ENCODE results near the gene SSBP4. TPM values are rescaled to one million over a fixed set of nuclear protein-coding genes. Genes with fewer than 3 reads are reported as not detected.

Gene SSBP4
- total RNA-seq, 2 donors from 2014 or later = 71.5 to 120 TPM

GRCh38 chr19:18393836-18394235, 25.4 kb upstream of the SSBP4 start:
- 58% methylated on average over 7 of the region's 7 CpGs for WGBS

GRCh38 chr19:18396471-18397241, 22.5 kb upstream of the SSBP4 start:
- intact Hi-C loops (cut with DNase I) = no loop called here
- H3K4me3 ChIP-seq = no peak overlapping the region
- no peaks in the 10 kb centered on the region for H3K9me3 ChIP-seq
- DNase-seq (ENCODE audit: low spot score) = no peak
- H3K36me3 ChIP-seq = no peaks in the 10 kb centered on the region
- H3K4me1 ChIP-seq (replicated peaks) = peaks cover under 1% of the 10 kb centered on the region
- TF ChIP-seq CTCF (IDR thresholded peaks at IDR 0.05) (no peak), POLR2AphosphoS5 (IDR thresholded peaks at IDR 0.05) (no peak), POLR2A (IDR thresholded peaks at IDR 0.05) (no peak)
- WGBS = 67% methylated on average over 35 of the region's 37 CpGs
- no peak overlapping the region for H3K27ac ChIP-seq
- H3K27me3 ChIP-seq (replicated peaks; ENCODE audit: insufficient read depth) = no peaks in the 10 kb centered on the region

More at GRCh38 chr19:18393836-18394235, 25.4 kb upstream of the SSBP4 start:
- H3K4me3 ChIP-seq = no peak overlapping the region
- DNase-seq (ENCODE audit: low spot score) = no peak
- H3K27ac ChIP-seq = no peak overlapping the region
- H3K4me1 ChIP-seq (replicated peaks) = no peaks in the 10 kb centered on the region
- no peaks in the 10 kb centered on the region for H3K27me3 ChIP-seq (replicated peaks; ENCODE audit: insufficient read depth)
- no peaks in the 10 kb centered on the region for H3K9me3 ChIP-seq
- no peaks in the 10 kb centered on the region for H3K36me3 ChIP-seq
- intact Hi-C loops (cut with DNase I) = loop anchor here (5.0 kb wide), 1 partner anchor 37 kb away; no protein-coding TSS in a partner anchor
- TF ChIP-seq POLR2A (IDR thresholded peaks at IDR 0.05) = no peak
- no peak for TF ChIP-seq POLR2AphosphoS5 (IDR thresholded peaks at IDR 0.05)
- no peak for TF ChIP-seq CTCF (IDR thresholded peaks at IDR 0.05)

DNA sequence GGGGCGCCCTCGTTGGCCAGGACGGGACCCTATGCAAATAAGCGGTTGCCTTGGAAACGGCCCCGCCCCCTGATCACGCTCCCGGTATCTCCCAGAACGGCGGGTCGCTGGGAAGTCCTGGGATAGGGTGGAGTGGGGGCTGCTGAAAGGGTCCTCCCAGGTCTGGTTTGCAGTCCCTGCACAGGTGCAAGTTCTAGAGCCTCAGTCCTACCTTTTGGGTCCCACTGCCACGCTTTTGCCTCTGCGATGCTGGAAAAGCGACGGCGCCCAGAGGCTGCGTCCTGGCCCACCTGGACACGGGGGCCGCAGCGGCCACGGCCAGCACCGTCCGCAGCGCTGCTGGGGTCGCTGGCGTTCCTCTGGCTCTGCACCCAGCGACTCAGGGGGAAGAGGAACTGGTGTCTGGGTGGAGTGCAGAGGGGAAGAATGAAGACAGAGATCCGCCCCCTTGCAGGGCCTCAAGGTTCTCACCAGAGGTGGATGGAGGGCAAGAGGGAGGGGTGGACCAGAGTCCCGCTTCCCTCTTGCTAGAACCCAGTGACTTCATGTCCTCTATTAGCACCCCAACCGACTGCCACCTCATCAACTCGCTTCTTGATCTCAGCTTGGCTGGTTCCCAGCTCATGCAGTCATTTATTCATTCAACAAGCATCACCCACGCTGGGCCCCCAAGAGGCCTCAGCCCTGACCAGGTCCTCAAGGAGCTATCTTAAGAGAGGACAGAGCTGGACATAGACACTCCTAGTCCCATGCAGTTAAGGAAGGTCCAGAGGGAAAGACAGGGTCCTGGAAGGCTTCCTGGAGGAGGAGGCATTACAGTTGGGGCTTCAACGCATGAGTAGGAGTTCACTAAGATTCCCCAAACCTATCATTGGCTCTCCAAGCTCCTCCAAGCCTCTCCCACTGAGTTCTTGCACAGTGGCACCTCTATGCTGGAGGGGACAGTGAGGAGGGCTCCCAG, 21.7 kb upstream of the SSBP4 start, which contains the start of gene LRRC25:
Gene LRRC25, minus strand, starts transcription at position 381 of the 961 bp plus-strand sequence. CDS start 659 bp downstream, outside the sequence.
- no peaks in the 10 kb centered on the region for H3K36me3 ChIP-seq
- H3K4me1 ChIP-seq (replicated peaks) = peaks cover 4% of the 10 kb centered on the region
- intact Hi-C loops (cut with DNase I) = no loop called here
- H3K9me3 ChIP-seq = no peaks in the 10 kb centered on the region
- WGBS = 16% methylated on average over 33 of the region's 33 CpGs
- DNase-seq (ENCODE audit: low spot score) = no peak
- no peak within 1 kb of the TSS for H3K4me3 ChIP-seq
- TF ChIP-seq CTCF (IDR thresholded peaks at IDR 0.05) = no peak
- TF ChIP-seq POLR2A (IDR thresholded peaks at IDR 0.05) = peak; percentile 24
- TF ChIP-seq POLR2AphosphoS5 (IDR thresholded peaks at IDR 0.05) = no peak
- H3K27me3 ChIP-seq (replicated peaks; ENCODE audit: insufficient read depth) = no peaks in the 10 kb centered on the region
- H3K27ac ChIP-seq = peak within 1 kb of the TSS in 1 of 2 donors; percentile 20

- intact Hi-C loops (cut with DNase I) = no loop called here
- Histone ChIP-seq H3K27ac (peak overlapping the region in 1 of 2 donors; percentile 41), H3K36me3 (no peaks in the 10 kb centered on the region)
These were observed 20.2 kb upstream of the SSBP4 start for GRCh38 chr19:18399008-18399407.

More at GRCh38 chr19:18399008-18399407, 20.2 kb upstream of the SSBP4 start:
- WGBS = 27% methylated on average over 6 of the region's 6 CpGs
- DNase-seq (ENCODE audit: low spot score) = peak; percentile 77
- peaks cover 4% of the 10 kb centered on the region for H3K4me1 ChIP-seq (replicated peaks)
- TF ChIP-seq POLR2A (IDR thresholded peaks at IDR 0.05) (no peak), POLR2AphosphoS5 (IDR thresholded peaks at IDR 0.05) (peak; percentile 88), CTCF (IDR thresholded peaks at IDR 0.05) (peak in 2 of 4 experiments; percentile 18 to 22)
- H3K4me3 ChIP-seq = no peak overlapping the region
- H3K27me3 ChIP-seq (replicated peaks; ENCODE audit: insufficient read depth) = no peaks in the 10 kb centered on the region
- H3K9me3 ChIP-seq = no peaks in the 10 kb centered on the region
